ENCODE results near the gene ZNF503.

DNA sequence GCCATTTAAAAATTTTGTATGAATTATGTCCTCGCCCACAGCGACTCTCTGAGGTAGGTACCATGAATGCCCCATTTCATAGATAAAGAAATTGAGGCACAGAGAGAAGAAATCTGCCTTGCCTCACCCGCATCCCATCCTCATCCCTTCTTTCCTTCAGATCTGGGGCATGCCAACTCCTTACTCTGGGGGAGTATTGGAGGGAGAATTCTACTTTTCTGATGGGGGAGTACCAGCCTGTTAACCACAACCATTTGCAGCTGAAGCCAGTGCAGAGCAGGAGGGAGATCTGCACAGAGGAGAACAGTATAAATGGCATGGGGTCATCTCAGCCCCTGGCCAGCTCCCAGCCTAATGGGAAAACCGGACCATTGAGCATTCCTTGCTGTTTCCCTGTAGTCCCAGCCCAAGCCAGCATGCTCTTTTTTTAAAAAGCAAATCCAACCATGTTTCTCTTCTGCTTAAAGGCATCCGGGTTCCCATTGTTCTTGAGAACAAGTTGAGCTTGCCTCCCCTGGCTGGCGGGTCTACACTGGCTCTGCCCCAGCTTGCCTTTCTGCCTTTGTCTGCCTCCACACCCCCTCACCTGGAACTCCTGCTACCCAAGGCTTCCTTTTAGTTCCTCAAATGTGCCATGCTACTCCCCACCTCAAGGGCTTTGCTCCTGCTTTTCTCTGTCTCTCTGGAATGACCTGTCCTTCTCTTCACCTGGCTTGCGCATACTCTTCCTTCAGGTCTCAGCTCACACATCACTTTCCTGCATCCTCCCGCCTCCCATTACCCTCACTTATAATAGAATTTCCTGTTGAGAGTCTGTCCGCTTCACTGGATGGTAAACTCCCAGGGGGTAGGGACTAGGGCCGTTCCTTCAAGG is 8.8 kb upstream of the ZNF503 start:
- TF ChIP-seq, protein P1, sequence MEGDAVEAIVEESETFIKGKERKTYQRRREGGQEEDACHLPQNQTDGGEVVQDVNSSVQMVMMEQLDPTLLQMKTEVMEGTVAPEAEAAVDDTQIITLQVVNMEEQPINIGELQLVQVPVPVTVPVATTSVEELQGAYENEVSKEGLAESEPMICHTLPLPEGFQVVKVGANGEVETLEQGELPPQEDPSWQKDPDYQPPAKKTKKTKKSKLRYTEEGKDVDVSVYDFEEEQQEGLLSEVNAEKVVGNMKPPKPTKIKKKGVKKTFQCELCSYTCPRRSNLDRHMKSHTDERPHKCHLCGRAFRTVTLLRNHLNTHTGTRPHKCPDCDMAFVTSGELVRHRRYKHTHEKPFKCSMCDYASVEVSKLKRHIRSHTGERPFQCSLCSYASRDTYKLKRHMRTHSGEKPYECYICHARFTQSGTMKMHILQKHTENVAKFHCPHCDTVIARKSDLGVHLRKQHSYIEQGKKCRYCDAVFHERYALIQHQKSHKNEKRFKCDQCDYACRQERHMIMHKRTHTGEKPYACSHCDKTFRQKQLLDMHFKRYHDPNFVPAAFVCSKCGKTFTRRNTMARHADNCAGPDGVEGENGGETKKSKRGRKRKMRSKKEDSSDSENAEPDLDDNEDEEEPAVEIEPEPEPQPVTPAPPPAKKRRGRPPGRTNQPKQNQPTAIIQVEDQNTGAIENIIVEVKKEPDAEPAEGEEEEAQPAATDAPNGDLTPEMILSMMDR (IDR thresholded peaks at IDR 0.05; ENCODE audit: insufficient read depth, low read length, poor library complexity, severe bottlenecking) = no peak
- TF ChIP-seq EZH2phosphoT487 (conservative IDR thresholded peaks at IDR 0.05; ENCODE audit: low read length) = no peak
